Pons (tissue), 1 donor: ENCODE data around the gene NECAP2.
"Not testable (repeated sequence)": the region's sequence is repeated elsewhere in the genome, so short reads cannot be mapped to it uniquely, and the experiment has no call there.

Experiments used
- DNase-seq: peaks from one replicate; pipeline ENCODE4 v3.0.0-alpha.2; 2016; ENCODE audit warnings: low spot score

The NECAP2 gene

GRCh38 chr1:16498573-16499413 lies 58.3 kb downstream of the NECAP2 start:
- peak; percentile 75 for DNase-seq

GRCh38 chr1:16500466-16500865 lies 59.9 kb downstream of the NECAP2 start:
- DNase-seq: not testable (repeated sequence)

- not testable (repeated sequence) for DNase-seq
Measured at GRCh38 chr1:16500975-16501374, 60.5 kb downstream of the NECAP2 start.

GRCh38 chr1:16501446-16501845 lies 60.9 kb downstream of the NECAP2 start:
- DNase-seq: not testable (repeated sequence)

GRCh38 chr1:16503494-16503893 lies 63.0 kb downstream of the NECAP2 start:
- no peak for DNase-seq

GRCh38 chr1:16505870-16506269 lies 65.3 kb downstream of the NECAP2 start:
- not testable (repeated sequence) for DNase-seq

- not testable (repeated sequence) for DNase-seq
Measured at GRCh38 chr1:16506364-16507136, 66.0 kb downstream of the NECAP2 start.

GRCh38 chr1:16508861-16509445 lies 68.4 kb downstream of the NECAP2 start:
- not testable (repeated sequence) for DNase-seq
